ENCODE data around the gene LCP2. TPM values are rescaled to one million over a fixed set of nuclear protein-coding genes. Genes with fewer than 3 reads are reported as not detected.

Gene LCP2
- total RNA-seq, 1 donor from 2014 or later, result 25.5 TPM

DNA sequence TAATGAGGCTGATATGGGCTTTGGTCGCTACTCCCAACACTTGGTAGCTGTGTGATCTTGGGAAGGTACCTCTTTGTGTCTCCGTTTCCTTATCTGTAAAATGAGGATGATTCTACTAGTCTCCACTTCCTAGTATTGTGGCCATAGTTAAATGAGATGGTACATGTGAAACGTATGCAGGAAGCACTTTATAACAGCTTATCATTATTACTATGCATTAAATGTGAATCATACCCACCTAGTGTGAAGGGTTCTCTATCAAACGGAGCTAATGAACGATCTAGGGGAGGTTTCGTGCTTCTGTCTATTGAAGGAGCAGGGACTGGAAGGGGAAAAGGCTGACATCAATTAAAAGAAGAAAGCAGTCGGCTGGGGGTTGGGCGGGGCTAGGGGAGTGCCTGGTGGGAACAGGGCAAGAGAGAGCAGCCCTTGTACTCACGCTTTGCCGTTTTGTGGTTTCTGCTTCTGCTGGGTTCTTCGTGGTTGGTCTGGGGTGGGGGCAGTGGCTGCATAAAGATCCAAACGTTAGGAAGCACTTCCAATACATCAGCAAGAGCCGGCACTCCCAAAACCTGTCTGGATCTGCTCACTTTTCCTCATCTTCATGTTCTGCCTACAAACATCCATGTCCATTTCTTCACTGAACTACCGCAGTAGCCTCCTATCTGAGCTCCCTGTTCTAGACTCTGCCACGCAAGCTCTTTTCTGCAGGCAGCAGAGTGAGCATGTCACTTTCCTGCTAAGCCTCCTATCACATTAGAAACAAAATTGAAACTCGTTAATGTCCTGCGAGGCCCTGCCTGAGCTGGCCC lies 30.8 kb downstream of the LCP2 start:
- TF ChIP-seq POLR2AphosphoS5 (IDR thresholded peaks at IDR 0.05; ENCODE audit: insufficient read depth in 1 of 2, low read depth in 1 of 2) (no peak), POLR2A (IDR thresholded peaks at IDR 0.05) (no peak)
- TF ChIP-seq, protein P1, sequence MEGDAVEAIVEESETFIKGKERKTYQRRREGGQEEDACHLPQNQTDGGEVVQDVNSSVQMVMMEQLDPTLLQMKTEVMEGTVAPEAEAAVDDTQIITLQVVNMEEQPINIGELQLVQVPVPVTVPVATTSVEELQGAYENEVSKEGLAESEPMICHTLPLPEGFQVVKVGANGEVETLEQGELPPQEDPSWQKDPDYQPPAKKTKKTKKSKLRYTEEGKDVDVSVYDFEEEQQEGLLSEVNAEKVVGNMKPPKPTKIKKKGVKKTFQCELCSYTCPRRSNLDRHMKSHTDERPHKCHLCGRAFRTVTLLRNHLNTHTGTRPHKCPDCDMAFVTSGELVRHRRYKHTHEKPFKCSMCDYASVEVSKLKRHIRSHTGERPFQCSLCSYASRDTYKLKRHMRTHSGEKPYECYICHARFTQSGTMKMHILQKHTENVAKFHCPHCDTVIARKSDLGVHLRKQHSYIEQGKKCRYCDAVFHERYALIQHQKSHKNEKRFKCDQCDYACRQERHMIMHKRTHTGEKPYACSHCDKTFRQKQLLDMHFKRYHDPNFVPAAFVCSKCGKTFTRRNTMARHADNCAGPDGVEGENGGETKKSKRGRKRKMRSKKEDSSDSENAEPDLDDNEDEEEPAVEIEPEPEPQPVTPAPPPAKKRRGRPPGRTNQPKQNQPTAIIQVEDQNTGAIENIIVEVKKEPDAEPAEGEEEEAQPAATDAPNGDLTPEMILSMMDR (IDR thresholded peaks at IDR 0.05), result no peak
- no peak overlapping the region for H3K4me3 ChIP-seq

DNA sequence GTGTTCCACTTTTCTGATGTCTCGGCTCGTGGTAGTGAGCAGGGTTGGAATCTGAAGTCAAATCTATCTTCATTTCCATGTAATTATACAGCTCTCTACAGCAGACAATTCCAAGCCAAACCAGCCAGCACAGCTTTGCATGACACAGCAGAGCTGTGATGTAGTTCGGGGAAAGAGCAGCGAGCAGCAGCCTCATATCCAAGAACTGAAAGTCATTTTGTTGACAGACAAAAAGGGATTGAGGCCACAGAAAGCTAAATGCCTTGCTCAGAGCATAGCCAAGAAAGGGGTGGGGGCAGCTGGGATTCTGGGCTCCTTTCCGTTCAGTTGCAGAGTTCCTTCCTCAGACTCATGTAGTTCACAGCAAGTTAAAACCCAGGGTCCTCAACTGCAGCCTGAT lies 32.1 kb downstream of the LCP2 start:
- peak in 1 of 2 donors; percentile 92 for DNase-seq (ENCODE audit: extremely low spot score in 2 of 2)
- intact Hi-C loops (cut with DNase I), result loop anchor here (5.0 to 10.0 kb wide), 2 partner anchors 38 to 159 kb away; no protein-coding TSS in a partner anchor
- TF ChIP-seq POLR2A (IDR thresholded peaks at IDR 0.05) (peak in 1 of 2 donors; percentile 14), POLR2AphosphoS5 (IDR thresholded peaks at IDR 0.05; ENCODE audit: insufficient read depth in 1 of 2, low read depth in 1 of 2) (peak in 1 of 2 donors; percentile 27)
- TF ChIP-seq, protein P1 (IDR thresholded peaks at IDR 0.05), result no peak
- Histone ChIP-seq H3K4me3 (no peak overlapping the region), H3K4me1 (peaks cover 25% of the 10 kb centered on the region), H3K27ac (peak overlapping the region; percentile 57), H3K36me3 (no peaks in the 10 kb centered on the region), H3K27me3 (no peaks in the 10 kb centered on the region), H3K9me3 (no peaks in the 10 kb centered on the region)

More for the DNA sequence above, 30.8 kb downstream of the LCP2 start:
- Histone ChIP-seq H3K27me3 (no peaks in the 10 kb centered on the region), H3K9me3 (no peaks in the 10 kb centered on the region), H3K4me1 (peaks cover 25% of the 10 kb centered on the region), H3K36me3 (no peaks in the 10 kb centered on the region), H3K27ac (peak overlapping the region; percentile 58)
- intact Hi-C loops (cut with DNase I), result loop anchor here (5.0 to 10.0 kb wide), 2 partner anchors 39 to 158 kb away; no protein-coding TSS in a partner anchor
- DNase-seq (ENCODE audit: extremely low spot score in 2 of 2), result peak in 1 of 2 donors; percentile 83

GRCh38 chr5:170263906-170264305 lies 33.7 kb downstream of the LCP2 start:
- no peaks in the 10 kb centered on the region for H3K27me3 ChIP-seq
- intact Hi-C loops (cut with DNase I), result loop anchor here (10.0 kb wide), 1 partner anchor 161 kb away; no protein-coding TSS in a partner anchor
- H3K36me3 ChIP-seq, result no peaks in the 10 kb centered on the region
- TF ChIP-seq, protein P1 (IDR thresholded peaks at IDR 0.05), result no peak
- TF ChIP-seq POLR2AphosphoS5 (IDR thresholded peaks at IDR 0.05; ENCODE audit: insufficient read depth in 1 of 2, low read depth in 1 of 2) (no peak), POLR2A (IDR thresholded peaks at IDR 0.05) (no peak)
- H3K9me3 ChIP-seq, result no peaks in the 10 kb centered on the region
- peaks cover 24% of the 10 kb centered on the region for H3K4me1 ChIP-seq
- H3K4me3 ChIP-seq, result no peak overlapping the region
- no peak overlapping the region for H3K27ac ChIP-seq
- no peak for DNase-seq (ENCODE audit: extremely low spot score in 2 of 2)

GRCh38 chr5:170262061-170263045 lies 35.2 kb downstream of the LCP2 start:
- intact Hi-C loops (cut with DNase I), result loop anchor here (10.0 kb wide), 1 partner anchor 162 kb away; no protein-coding TSS in a partner anchor
- peaks cover 13% of the 10 kb centered on the region for H3K4me1 ChIP-seq
- no peaks in the 10 kb centered on the region for H3K9me3 ChIP-seq
- H3K27me3 ChIP-seq, result no peaks in the 10 kb centered on the region
- H3K4me3 ChIP-seq, result no peak overlapping the region
- TF ChIP-seq POLR2AphosphoS5 (IDR thresholded peaks at IDR 0.05; ENCODE audit: insufficient read depth in 1 of 2, low read depth in 1 of 2), result peak in 1 of 2 donors; percentile 23
- TF ChIP-seq POLR2A (IDR thresholded peaks at IDR 0.05), result no peak
- H3K27ac ChIP-seq, result no peak overlapping the region
- no peaks in the 10 kb centered on the region for H3K36me3 ChIP-seq
- no peak for DNase-seq (ENCODE audit: extremely low spot score in 2 of 2)

GRCh38 chr5:170261528-170262043 lies 36.0 kb downstream of the LCP2 start:
- intact Hi-C loops (cut with DNase I), result loop anchor here (10.0 kb wide), 1 partner anchor 163 kb away; no protein-coding TSS in a partner anchor
- Histone ChIP-seq H3K9me3 (no peaks in the 10 kb centered on the region), H3K36me3 (no peaks in the 10 kb centered on the region), H3K4me1 (peaks cover 8% of the 10 kb centered on the region), H3K27ac (no peak overlapping the region), H3K27me3 (no peaks in the 10 kb centered on the region), H3K4me3 (no peak overlapping the region)
- TF ChIP-seq POLR2AphosphoS5 (IDR thresholded peaks at IDR 0.05; ENCODE audit: insufficient read depth in 1 of 2, low read depth in 1 of 2) (no peak), POLR2A (IDR thresholded peaks at IDR 0.05) (no peak)
- TF ChIP-seq, protein P1 (IDR thresholded peaks at IDR 0.05), result no peak
- DNase-seq (ENCODE audit: extremely low spot score in 2 of 2), result no peak
